GM12878 (cell line): ENCODE data around the gene RWDD4. TPM values are rescaled to one million over a fixed set of nuclear protein-coding genes. Genes with fewer than 3 reads are reported as not detected.

Experiments
- ATF2 ChIP-seq: IDR thresholded peaks from 2 replicates; pipeline ENCODE4 v1.6.1; 2012; ENCODE audit warnings: low read length, inconsistent platforms
- FOXK2 ChIP-seq: fragments of 450-650 bp; IDR thresholded peaks from 2 replicates; pipeline ENCODE4 v1.6.1; 2017; ENCODE audit warnings: mild to moderate bottlenecking, moderate library complexity
- FOXM1 ChIP-seq: IDR thresholded peaks from 2 replicates; pipeline ENCODE4 v1.6.1; 2012; ENCODE audit warnings: low read depth, mild to moderate bottlenecking, inconsistent platforms, low read length, moderate library complexity
- GATAD2B ChIP-seq: fragments of 450-650 bp; conservative IDR thresholded peaks from 2 replicates; pipeline ENCODE4 v1.6.1; 2017; ENCODE audit warnings: low read depth, mild to moderate bottlenecking, moderate library complexity
- KAT2A ChIP-seq: conservative IDR thresholded peaks from 2 replicates; pipeline ENCODE4 v1.6.1; 2011; ENCODE audit warnings: low read depth, low read length; ENCODE audit not compliant: control insufficient read depth
- NFIC ChIP-seq: IDR thresholded peaks from 2 replicates; pipeline ENCODE4 v1.6.1; 2012; ENCODE audit warnings: low read depth, mild to moderate bottlenecking, inconsistent platforms, low read length, moderate library complexity
- NKRF ChIP-seq: fragments of 450-650 bp; conservative IDR thresholded peaks from 2 replicates; pipeline ENCODE4 v1.6.1; 2017; ENCODE audit warnings: mild to moderate bottlenecking, moderate library complexity
- NRF1 ChIP-seq: conservative IDR thresholded peaks from 2 replicates; pipeline ENCODE4 v1.6.1; 2011; ENCODE audit warnings: mild to moderate bottlenecking, low read depth, low read length, improper control_type of control experiment
- POLR2A ChIP-seq: IDR thresholded peaks from 2 replicates; pipeline ENCODE4 v1.6.1; 2011; ENCODE audit warnings: low read depth, mild to moderate bottlenecking, low read length
- PRDM15 ChIP-seq: fragments of 450-650 bp; formaldehyde crosslinking; IDR thresholded peaks from 2 replicates; pipeline ENCODE4 v1.4.0; 2020; ENCODE audit warnings: mild to moderate bottlenecking, moderate library complexity
- RAD21 ChIP-seq: IDR thresholded peaks from 2 replicates; pipeline ENCODE4 v1.6.1; 2011; ENCODE audit warnings: mild to moderate bottlenecking, low read depth, low read length, moderate library complexity; ENCODE audit not compliant: insufficient read depth
- RELA ChIP-seq: fragments of 450-650 bp; IDR thresholded peaks from 2 replicates; pipeline ENCODE4 v1.8.0; 2014; ENCODE audit warnings: borderline replicate concordance; ENCODE audit not compliant: partially characterized antibody
- SIN3A ChIP-seq: IDR thresholded peaks from 2 replicates; pipeline ENCODE4 v1.6.1; 2012; ENCODE audit warnings: low read depth, low read length, improper control_type of control experiment
- SMC3 ChIP-seq: IDR thresholded peaks from 2 replicates; pipeline ENCODE4 v1.6.1; 2011; ENCODE audit warnings: low read length, improper control_type of control experiment, borderline replicate concordance
- STAT3 ChIP-seq: IDR thresholded peaks from 2 replicates; pipeline ENCODE4 v1.6.1; 2011; ENCODE audit warnings: low read depth, low read length, improper control_type of control experiment
- TCF3 ChIP-seq: IDR thresholded peaks from 2 replicates; pipeline ENCODE4 v1.6.1; 2012; ENCODE audit warnings: low read depth, mild to moderate bottlenecking, low read length, borderline replicate concordance; ENCODE audit not compliant: insufficient read depth
- USF1 ChIP-seq: IDR thresholded peaks from 2 replicates; pipeline ENCODE4 v1.6.1; 2011; ENCODE audit warnings: borderline replicate concordance, low read depth, mild to moderate bottlenecking, moderate library complexity, mixed read lengths, low read length; ENCODE audit not compliant: insufficient read depth; ENCODE audit errors: extremely low read length
- YBX1 ChIP-seq: fragments of 450-650 bp; IDR thresholded peaks from 2 replicates; pipeline ENCODE4 v1.6.1; 2016; ENCODE audit warnings: antibody characterized with exemption
- YY1 ChIP-seq: IDR thresholded peaks from 2 replicates; pipeline ENCODE4 v1.6.1; 2011; ENCODE audit warnings: low read depth, mild to moderate bottlenecking, low read length
- ZZZ3 ChIP-seq: IDR thresholded peaks from 2 replicates; pipeline ENCODE4 v1.6.1; 2011; ENCODE audit warnings: low read depth; ENCODE audit not compliant: control insufficient read depth, insufficient read length
- polyA plus RNA-seq, 11 experiments: library from polyadenylated mRNA; depleted of rRNA in 4 of 11; unstranded in 6 of 11; stranded (reverse) in 5 of 11; fragments of >200 nt; fragmentation: Nextera tagmentation in 4 of 11; fragmentation: Illumina TruSeq in 1 of 11; extraction: Ambion mirVana in 4 of 11; extraction: Trizol in 1 of 11; gene quantifications; 1 replicate in 1 of 11; 2 replicates in 10 of 11; pipeline versions ENCODE4 v1.2.1 to v1.2.3, GENCODE V29; 2011 to 2016; ENCODE audit warnings: inconsistent platforms in 2 of 11, missing spikeins in 2 of 11, low read depth in 1 of 11
- total RNA-seq, 4 experiments: library from RNA; depleted of rRNA in 3 of 4; stranded (reverse); fragments of >200 nt in 3 of 4; fragmentation: Illumina TruSeq in 1 of 4; extraction: Trizol in 1 of 4; gene quantifications; 2 replicates each; pipeline versions ENCODE4 v1.2.1 to v1.2.3, GENCODE V29; 2013 to 2021
- TF ChIP-seq, protein P1 (sequence below): fragments of 450-650 bp; IDR thresholded peaks from 2 replicates; pipeline ENCODE4 v1.6.1; 2016; ENCODE audit warnings: mild to moderate bottlenecking

Gene RWDD4
- total and polyA plus RNA-seq, 10 of the 15 experiments (the other 5 are each of a cell fraction or from before 2014, with no cell fraction given) = 11.2 to 37.8 (median 19.9) TPM

GRCh38 chr4:183659029-183659871, at the start of gene RWDD4, which contains the start of gene TRAPPC11 (continued):
- no peak for TF ChIP-seq NRF1
- TF ChIP-seq SIN3A = no peak
- 0 out of 2 replicates have a peak, but pooled peaks have one; percentile 25 for TF ChIP-seq NKRF
- TF ChIP-seq SMC3 = no peak
- no peak for TF ChIP-seq FOXM1
- TF ChIP-seq, protein P1, sequence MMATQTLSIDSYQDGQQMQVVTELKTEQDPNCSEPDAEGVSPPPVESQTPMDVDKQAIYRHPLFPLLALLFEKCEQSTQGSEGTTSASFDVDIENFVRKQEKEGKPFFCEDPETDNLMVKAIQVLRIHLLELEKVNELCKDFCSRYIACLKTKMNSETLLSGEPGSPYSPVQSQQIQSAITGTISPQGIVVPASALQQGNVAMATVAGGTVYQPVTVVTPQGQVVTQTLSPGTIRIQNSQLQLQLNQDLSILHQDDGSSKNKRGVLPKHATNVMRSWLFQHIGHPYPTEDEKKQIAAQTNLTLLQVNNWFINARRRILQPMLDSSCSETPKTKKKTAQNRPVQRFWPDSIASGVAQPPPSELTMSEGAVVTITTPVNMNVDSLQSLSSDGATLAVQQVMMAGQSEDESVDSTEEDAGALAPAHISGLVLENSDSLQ = peak; percentile 99
- no peak for TF ChIP-seq STAT3
- peak; percentile 80 for TF ChIP-seq POLR2A
- no peak for TF ChIP-seq TCF3
- TF ChIP-seq ATF2 = no peak
- TF ChIP-seq PRDM15 = no peak
- no peak for TF ChIP-seq KAT2A
- TF ChIP-seq RAD21 = no peak
- TF ChIP-seq GATAD2B = peak; percentile 91; the same call in 1 of the 2 replicates
- TF ChIP-seq RELA = peak; percentile 51
- TF ChIP-seq USF1 = no peak
- TF ChIP-seq YY1 = peak; percentile 8; the same call in 1 of the 2 replicates
- TF ChIP-seq FOXK2 = no peak
- no peak for TF ChIP-seq YBX1
- no peak for TF ChIP-seq NFIC
- TF ChIP-seq ZZZ3 = no peak
